ENCODE results near the gene RYR1. TPM values are rescaled to one million over a fixed set of nuclear protein-coding genes. Genes with fewer than 3 reads are reported as not detected.

The RYR1 gene
- total and polyA plus RNA-seq, 2 of the 13 experiments (the other 11 are each of a cell fraction or from before 2014, with no cell fraction given), result 0.03 TPM; not detected in 1

GRCh38 chr19:38543807-38544568 lies 110.5 kb downstream of the RYR1 start (continued):
- TF ChIP-seq POGK (CRISPR knock-in tag; conservative IDR thresholded peaks at IDR 0.05) (no peak), SP1 (IDR thresholded peaks at IDR 0.05) (no peak), SP1 (CRISPR knock-in tag; IDR thresholded peaks at IDR 0.05) (peak; percentile 57), ZSCAN9 (CRISPR knock-in tag; IDR thresholded peaks at IDR 0.05; ENCODE audit: borderline replicate concordance) (no peak), ZNF224 (CRISPR knock-in tag; IDR thresholded peaks at IDR 0.05) (no peak), ZNF318 (CRISPR knock-in tag; IDR thresholded peaks at IDR 0.05) (no peak), ZNF264 (CRISPR knock-in tag; IDR thresholded peaks at IDR 0.05) (peak; percentile 42; the same call in 1 of the 2 replicates), ZNF598 (CRISPR knock-in tag; IDR thresholded peaks at IDR 0.05; ENCODE audit: borderline replicate concordance) (no peak), ZNF644 (CRISPR knock-in tag; IDR thresholded peaks at IDR 0.05; ENCODE audit: low read depth) (0 out of 2 replicates have a peak, but pooled peaks have one; percentile 9), SIN3B (IDR thresholded peaks at IDR 0.05; ENCODE audit: low read length) (no peak), GATAD1 (CRISPR knock-in tag; IDR thresholded peaks at IDR 0.05) (no peak), KDM5A (IDR thresholded peaks at IDR 0.05; ENCODE audit: borderline replicate concordance, low read length) (no peak), ZNF136 (CRISPR knock-in tag; IDR thresholded peaks at IDR 0.05; ENCODE audit: low read depth) (no peak), ZNF142 (CRISPR knock-in tag; IDR thresholded peaks at IDR 0.05) (peak; percentile 47; the same call in 1 of the 2 replicates)
